ENCODE data around the gene PPIA.
"Not testable (repeated sequence)": the region's sequence is repeated elsewhere in the genome, so short reads cannot be mapped to it uniquely, and the experiment has no call there.

Gene PPIA

DNA sequence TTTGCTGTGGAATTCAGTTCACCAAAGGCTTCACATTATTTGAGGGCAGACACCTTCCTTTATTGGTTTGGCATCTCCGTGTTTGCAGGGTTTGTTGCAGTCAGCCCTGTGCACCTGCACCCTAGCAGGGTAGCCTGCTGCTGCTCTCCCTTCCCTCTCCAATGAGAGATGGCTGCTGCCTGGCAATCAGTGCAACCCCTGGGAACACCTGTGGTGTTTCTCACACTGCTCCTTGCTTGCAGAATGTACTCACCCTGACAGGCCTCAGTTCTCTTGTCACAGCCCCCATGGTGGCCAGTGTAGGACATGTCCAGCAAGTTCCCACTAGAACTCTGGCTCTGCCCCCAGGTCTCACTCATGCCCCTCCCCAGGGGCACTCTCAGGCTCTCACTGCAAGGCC is 12.1 kb upstream of the PPIA start:
- DNase-seq (ENCODE audit: low read depth in 2 of 2, low spot score in 1 of 2) = no peak

DNA sequence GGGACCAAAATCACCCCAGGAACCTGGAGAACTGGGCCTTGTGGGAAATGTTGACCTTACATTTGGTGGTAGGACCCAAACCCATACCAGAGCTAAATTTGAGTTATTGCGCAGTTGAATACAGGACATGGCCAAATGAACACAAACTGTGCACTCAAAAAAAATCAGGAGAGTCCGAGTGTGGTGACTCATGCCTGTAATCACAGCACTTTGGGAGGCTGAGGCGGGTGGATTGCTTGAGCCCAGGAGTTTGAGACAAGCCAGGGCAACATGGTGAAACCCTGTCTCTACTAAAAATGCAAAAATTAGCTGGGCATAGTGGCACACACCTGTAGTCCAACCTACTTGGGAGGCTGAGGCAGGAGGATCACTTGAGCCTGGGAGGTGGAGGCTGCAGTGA is 11.3 kb upstream of the PPIA start:
- DNase-seq (ENCODE audit: low read depth in 2 of 2, low spot score in 1 of 2) = not testable (repeated sequence)

DNA sequence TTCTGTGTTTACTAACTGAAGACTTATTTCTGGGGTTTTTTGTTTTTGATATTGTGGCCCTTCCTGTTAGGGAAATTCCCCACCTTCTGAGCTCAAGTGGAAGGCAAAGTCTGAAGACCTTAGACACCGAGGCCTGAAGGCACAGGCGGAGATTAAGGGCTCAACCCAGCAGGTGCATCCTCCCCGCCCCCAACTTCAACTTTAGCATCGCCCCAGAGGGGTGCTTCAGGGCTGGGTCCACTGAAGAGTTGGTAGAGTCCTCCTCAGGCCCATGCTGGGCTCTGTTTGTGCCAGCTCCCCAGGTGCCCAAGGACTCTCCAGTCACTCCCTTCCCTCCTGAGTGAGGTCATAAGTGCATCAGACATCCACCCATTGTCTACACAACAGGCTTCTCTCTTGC is 9.4 kb upstream of the PPIA start:
- DNase-seq (ENCODE audit: low read depth in 2 of 2, low spot score in 1 of 2) = no peak

DNA sequence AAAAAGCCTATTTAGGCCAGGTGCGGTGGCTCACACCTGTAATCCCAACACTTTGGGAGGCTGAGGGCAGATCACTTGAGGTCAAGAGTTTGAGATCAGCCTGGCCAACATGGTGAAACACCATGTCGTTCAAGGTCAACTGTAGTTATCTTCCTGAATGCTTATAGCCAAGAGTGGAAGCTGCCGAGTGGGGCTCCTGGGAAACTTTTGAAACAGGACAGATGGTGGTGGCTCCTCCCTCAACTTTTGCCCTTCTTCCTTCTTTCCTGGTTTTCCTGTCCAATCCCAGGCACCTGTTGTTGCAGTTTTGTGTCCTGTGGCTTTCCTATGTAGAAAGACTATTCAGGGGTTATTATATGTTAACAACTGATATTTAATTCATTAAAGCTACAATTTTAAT is 8.7 kb upstream of the PPIA start:
- DNase-seq (ENCODE audit: low read depth in 2 of 2, low spot score in 1 of 2) = no peak

DNA sequence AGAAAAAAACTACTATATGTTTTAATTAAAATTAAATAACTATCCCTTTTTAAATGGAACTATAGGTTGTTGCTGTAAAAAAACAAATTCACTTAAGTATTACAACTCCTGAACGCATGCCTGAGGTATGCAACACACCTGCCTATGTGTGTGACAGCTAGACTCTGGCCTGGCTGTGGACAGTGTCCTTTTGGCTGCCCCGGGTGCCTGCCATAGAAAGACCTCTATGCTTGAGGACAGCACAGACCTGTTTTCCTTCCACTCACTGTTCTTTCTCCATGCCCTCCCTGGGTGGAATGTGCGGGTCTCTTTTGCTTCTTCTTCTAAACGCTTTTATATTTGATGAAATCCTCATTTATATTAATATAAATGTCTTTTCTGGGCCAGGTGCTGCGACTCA is 6.5 kb upstream of the PPIA start:
- DNase-seq (ENCODE audit: low read depth in 2 of 2, low spot score in 1 of 2) = no peak

DNA sequence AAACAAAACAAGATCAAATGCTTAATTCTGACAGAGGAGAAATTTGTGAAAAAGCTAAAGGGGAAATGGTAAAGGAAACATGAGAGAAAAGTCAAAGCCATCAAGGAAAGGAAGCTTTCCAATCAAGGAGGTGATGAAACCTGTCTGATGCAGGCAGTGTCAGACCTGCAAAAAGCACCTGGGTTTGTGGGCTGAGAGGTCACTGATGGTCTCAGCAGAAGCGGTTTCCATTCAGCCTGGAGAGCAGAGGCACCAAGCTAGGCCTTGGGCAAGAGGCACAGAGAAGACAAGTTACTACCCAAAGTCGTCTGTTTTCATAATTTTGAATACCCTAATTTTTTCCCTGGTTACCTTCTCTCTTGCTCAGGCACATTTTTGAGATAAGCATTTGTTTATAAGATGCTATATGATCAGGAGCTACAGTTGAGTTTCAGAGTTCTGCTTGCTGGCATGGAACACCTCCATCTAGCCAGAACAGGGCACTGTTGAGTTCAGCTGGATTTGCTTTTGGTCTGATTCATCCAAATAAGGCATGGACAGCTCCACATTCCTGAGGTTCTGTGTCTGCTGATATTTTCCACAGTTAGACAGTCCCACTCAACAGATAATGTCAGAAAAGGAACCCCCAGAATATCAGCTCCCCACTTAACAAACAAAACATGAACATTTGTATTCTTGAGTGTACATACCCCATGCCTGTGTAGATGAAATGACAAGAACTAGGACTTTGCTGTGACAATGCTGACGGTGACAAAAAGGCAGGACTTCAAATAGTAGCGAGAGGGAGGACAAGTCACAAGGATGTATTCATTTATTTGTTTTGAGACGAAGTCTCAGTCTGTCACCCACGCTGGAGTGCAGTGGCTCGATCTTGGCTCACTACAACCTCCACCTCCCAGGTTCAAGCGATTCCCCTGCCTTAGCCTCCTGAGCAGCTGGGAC is 4.9 kb upstream of the PPIA start:
- no peak for DNase-seq (ENCODE audit: low read depth in 2 of 2, low spot score in 1 of 2)

DNA sequence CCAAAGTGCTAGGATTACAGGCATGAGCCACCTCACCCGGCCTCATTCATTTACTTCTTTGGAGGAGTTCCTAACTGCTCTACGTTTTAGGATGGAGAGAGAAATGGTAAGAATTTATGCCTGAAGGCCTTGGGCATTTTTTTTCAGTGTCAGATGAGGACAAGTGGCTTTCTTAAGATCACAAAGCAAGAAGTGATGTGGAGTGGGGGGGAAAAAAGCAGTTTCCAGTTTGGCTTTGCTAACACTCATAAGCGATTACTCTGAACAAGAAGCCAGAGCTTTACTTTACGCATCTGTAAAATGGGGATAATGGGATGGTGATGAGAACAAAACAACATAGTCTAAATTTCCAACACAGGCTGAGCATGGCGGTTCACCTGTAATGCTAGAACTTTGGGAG is 2.6 kb upstream of the PPIA start:
- no peak for DNase-seq (ENCODE audit: low read depth in 2 of 2, low spot score in 1 of 2)

DNA sequence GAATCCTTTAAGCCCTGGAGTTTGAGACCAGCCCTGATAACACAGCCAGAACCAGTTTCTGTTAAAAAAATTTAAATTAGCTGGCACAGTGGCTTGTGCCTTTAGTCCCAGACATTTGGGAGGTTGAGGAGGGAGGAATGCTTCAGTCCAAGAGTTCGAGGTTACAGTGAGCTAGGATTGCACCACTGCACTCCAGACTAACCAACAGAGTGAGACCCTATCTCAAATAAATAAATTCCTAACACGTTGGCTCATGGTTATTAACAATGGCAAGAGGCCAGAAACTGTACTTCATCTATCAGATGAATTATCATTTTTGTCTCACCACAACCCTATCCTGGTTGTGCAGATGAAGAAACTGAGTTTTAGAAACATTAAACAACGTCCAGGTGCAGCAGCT is 2.1 kb upstream of the PPIA start:
- no peak for DNase-seq (ENCODE audit: low read depth in 2 of 2, low spot score in 1 of 2)

DNA sequence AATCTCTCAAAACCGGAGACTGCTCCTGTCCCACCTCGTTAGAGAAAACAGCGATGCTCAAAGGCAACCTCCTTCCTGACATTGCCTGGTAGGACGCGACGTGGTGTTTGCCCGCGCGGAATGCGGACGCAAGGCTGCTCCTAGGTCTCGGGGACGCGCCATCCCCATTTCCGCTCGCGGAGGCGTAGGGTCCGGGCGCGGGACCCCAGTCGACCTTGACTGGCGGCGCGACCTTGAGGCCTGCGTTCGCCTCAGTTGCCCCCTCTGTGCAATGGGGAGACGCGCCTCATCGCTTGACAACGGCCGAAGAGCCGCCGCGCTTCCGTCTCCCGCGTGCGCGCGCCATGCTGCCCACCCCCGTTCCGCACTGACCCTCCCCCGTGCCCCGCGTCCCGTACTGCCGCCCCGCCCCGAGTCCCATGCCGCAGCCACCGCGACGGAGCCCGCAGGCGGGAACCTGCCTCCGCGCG is 412 bp upstream of the PPIA start:
- no peak for DNase-seq (ENCODE audit: low read depth in 2 of 2, low spot score in 1 of 2)

DNA sequence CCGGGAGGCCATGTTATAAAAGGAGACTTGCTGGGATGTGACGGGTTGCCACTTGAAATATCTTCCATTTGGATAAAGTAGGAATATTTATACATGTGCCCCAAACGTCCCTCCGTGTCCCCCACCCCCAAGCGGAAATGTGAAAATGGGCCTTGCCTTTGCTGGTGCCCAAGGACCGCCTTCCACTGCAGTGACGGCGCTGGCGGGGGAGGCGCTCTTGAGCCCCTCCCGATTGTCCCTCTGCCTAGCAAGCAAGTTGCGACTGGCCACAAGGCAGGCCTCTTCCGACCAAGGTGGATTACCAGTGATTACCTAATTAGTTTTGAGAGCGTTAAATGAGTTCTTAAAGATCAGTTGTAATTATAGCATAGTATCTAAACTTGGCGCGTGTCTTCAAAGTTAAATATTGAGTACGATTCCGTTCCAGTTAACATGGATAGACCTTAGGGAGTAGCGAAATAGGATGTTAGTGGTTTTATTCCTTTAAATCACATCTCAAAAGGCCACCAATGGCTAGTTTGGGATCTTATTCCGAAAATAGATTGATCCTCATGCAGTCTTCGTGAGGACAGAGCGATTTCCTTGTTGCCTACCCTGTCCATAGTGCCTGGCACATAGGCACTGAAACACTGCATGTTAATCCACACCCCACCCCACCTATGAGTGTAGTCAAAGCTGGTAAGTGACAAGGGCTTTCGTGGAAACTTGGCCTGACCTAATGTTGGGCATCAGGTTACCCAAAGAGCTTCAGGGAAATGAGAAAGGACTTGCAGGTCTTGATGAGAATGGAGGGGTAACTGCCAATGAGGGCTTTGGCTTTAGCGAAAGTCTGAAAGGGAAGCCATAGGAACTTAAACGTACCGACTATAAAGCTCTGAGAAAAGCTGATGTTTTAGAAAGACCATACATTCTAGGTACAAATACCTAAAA is 1.1 kb downstream of the PPIA start:
- DNase-seq (ENCODE audit: low read depth in 2 of 2, low spot score in 1 of 2) = peak; percentile 49 to 65

DNA sequence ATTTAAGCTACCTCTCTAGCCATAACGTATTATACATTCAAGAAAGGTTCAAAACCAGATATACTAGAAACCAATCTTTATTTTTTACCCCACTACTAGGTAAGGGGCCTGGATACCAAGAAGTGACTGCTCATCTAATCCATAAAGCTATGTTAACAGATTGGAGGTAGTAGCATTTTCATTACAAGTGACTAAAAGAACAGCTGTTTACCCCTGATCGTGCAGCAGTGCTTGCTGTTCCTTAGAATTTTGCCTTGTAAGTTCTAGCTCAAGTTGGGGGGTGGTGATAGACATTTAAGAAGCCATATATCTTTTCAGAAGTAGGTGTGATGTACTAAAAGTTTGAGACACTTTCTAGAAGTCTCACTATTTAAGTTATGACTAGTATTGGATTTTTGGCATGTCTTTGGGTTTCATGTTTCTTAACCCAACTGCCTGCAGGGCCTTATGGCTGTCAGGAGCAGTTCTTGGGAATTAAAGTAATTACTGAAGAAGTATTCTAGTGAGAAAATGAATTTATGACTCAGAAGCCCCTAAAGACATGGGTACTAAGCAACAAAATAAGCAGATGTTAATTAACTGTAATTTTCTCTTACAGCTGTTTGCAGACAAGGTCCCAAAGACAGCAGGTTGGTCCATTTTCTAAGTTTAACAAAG is 2.3 kb downstream of the PPIA start:
- no peak for DNase-seq (ENCODE audit: low read depth in 2 of 2, low spot score in 1 of 2)

DNA sequence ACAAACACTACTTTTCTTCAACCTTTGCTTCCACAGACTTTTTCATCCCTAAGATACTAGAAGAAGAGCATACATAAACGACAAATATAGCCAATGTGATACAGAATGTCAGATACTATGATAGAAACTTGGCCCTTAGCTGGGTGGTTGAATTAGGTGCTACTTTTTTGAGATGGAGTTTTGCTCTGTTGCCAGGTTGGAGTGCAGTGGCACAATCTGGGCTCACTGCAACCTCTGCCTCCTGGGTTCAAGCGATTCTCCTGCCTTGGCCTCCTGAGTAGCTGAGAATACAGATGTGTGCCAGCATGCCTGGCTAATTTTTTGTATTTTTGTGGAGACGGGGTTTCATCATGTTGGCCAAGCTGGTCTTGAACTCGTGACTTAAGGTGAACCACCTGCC is 3.5 kb downstream of the PPIA start:
- no peak for DNase-seq (ENCODE audit: low read depth in 2 of 2, low spot score in 1 of 2)

DNA sequence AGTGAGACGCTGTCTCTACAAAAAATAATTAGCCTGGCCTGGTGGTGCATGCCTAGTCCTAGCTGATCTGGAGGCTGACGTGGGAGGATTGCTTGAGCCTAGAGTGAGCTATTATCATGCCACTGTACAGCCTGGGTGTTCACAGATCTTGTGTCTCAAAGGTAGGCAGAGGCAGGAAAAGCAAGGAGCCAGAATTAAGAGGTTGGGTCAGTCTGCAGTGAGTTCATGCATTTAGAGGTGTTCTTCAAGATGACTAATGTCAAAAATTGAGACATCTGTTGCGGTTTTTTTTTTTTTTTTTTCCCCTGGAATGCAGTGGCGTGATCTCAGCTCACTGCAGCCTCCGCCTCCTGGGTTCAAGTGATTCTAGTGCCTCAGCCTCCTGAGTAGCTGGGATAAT is 5.4 kb downstream of the PPIA start:
- no peak for DNase-seq (ENCODE audit: low read depth in 2 of 2, low spot score in 1 of 2)

DNA sequence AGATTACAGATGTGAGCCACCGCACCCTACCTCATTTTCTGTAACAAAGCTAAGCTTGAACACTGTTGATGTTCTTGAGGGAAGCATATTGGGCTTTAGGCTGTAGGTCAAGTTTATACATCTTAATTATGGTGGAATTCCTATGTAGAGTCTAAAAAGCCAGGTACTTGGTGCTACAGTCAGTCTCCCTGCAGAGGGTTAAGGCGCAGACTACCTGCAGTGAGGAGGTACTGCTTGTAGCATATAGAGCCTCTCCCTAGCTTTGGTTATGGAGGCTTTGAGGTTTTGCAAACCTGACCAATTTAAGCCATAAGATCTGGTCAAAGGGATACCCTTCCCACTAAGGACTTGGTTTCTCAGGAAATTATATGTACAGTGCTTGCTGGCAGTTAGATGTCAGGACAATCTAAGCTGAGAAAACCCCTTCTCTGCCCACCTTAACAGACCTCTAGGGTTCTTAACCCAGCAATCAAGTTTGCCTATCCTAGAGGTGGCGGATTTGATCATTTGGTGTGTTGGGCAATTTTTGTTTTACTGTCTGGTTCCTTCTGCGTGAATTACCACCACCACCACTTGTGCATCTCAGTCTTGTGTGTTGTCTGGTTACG is 6.0 kb downstream of the PPIA start:
- DNase-seq (ENCODE audit: low read depth in 2 of 2, low spot score in 1 of 2) = no peak

DNA sequence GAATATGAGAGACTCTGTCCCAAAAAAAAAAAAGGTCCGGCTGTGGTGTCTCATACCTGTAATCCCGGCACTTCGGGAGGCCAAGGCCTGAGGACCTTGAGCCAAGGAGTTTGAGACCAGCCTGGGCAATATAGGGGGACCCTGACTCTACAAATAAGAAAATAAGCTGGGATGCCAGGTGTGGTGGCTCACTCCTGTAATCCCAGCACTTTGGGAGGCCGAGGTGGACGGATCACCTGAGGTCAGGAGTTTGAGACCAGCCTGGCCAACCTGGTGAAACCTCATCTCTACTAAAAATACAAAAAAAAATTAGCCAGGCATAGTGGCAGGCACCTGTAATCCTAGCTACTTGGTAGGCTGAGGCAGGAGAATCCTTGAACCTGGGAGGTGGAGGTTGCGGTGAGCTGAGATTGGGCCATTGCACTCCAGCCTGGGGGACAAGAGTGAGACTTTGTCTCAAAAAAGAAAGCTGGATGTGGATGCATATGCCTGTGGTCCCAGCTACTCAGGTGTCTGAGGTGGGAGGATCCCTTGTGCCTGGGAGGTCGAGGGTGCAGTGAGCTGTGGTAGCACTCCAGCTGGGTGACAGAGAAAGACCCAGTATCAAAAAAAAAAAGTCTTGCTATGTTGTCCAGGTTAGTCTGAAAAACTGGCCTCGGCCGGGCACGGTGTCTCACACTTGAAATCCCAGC is 7.5 kb downstream of the PPIA start:
- DNase-seq (ENCODE audit: low read depth in 2 of 2, low spot score in 1 of 2) = not testable (repeated sequence)

DNA sequence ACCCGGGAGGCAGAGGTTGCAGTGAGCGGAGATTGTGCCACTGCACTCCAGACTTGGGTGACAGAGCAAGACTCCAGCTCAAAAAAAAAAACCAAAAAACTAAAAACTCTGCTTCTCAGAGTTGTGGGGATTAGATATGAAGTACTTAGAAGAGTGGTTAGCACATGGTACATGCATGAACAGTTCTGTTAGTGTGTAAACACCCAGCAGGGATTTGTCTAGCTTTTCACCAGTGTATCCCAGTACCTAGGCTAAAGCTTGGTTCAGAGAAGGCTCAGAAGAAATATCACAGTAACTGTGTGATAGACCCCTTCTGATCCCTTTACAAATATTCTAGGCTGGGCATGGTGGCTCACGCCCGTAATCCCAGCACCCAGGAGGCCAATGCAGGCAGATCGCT is 9.5 kb downstream of the PPIA start:
- no peak for DNase-seq (ENCODE audit: low read depth in 2 of 2, low spot score in 1 of 2)

DNA sequence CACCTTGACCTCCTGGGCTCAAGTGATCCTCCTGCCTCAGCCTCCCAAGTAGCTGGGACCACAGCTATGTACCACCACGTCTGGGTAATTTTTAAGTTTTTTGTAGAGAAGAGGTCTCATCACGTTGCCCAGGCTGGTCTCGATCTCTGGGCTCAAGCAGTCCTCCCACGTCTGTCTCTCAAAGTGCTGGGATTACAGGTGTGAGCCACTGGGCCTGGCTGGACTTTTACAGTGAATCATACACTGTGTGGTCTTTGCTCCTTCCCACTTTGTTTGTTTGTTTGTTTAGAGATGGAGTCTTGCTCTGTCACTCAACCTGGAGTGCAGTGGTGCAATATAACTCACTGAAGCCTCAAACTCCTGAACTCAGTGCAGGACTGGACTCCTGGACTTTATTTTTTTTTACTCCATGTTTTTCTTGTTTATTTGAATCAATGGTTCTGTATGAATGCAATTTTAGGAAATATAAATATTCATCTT is 12.5 kb downstream of the PPIA start:
- no peak for DNase-seq (ENCODE audit: low read depth in 2 of 2, low spot score in 1 of 2)

DNA sequence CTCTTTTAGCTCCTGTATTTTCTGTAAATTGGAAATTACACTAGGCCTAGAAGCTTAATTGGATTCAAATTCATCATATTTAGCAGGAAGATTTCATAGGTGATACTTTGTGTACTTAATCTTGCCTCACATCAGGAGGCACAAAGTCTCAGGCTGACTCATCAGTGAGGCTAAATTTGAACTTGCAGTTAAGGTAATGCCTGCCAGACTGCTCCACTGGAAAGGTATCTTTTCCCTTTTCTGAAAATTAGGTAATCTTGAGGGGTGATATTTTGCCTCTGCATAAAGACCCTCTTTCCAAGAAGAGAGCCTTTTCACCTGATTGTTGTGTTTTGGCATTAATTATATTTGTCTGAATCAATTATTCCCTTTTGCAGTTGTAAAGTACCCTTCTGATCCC is 14.6 kb downstream of the PPIA start:
- no peak for DNase-seq (ENCODE audit: low read depth in 2 of 2, low spot score in 1 of 2)

DNA sequence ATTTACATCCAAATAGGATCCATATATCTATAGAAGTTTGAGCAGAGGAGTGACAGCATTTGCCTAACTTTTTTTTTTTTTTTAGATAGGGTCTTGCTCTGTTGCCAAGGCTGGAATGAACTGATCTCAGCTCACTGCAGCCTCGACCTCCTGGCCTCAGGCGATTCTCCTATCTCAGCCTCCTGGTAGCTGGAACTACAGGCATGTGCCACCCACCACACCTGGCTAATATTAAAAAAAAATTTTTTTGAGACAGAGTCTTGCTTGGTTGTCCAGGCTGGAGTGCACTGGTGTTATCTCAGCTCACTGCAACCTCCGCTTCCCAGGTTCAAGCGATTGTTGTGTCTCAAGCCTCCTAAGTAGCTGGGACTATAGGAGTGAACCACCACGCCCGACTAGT is 15.1 kb downstream of the PPIA start:
- no peak for DNase-seq (ENCODE audit: low read depth in 2 of 2, low spot score in 1 of 2)

DNA sequence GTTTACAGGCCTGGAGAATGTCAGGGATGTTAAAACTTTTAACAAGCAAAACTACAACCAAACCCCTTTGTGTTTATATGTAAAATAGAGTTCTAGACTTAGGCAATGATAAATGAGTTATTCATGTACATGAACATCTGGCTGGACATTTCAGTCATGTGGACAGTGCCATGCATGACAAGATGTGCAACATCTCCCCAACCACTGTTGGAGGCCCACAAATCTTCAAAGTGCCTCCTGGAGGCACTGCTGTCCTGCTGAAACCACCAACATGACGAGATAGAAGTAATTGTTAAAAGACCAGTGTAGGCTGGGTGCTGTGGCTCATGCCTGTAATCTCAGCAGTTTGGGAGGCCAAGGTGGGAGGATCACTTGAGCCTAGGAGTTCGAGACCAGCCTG is 18.4 kb downstream of the PPIA start:
- DNase-seq (ENCODE audit: low read depth in 2 of 2, low spot score in 1 of 2) = no peak

Data from stimulated activated CD8-positive, alpha-beta memory T cell treated with anti-CD3 and anti-CD28 coated beads, Interleukin-4, amount 100 ng/mL, for 1 hour (primary cell).